Astrocyte (in vitro differentiated cells and primary cell): ENCODE results near the gene PGAM5.

Experiments used
- CTCF ChIP-seq: IDR thresholded peaks from 2 replicates; pipeline ENCODE4 v1.5.1; 2011; ENCODE audit warnings: low read depth, mild to moderate bottlenecking, inconsistent platforms, low read length, moderate library complexity; ENCODE audit not compliant: insufficient read depth
- EZH2 ChIP-seq: IDR thresholded peaks from 2 replicates; pipeline ENCODE4 v1.6.1; 2012; ENCODE audit warnings: mild to moderate bottlenecking, low read length, inconsistent platforms; ENCODE audit not compliant: insufficient read depth

GRCh38 chr12:132759359-132759758 lies 48.7 kb downstream of the PGAM5 start:
- TF ChIP-seq CTCF (no peak), EZH2 (no peak)
